Right lobe of liver (tissue), 4 donors: ENCODE data around the gene LRFN5.

Experiments used
- CTCF ChIP-seq, 4 donors: fragments of 200-600 bp in 3 of 4; fragments of 450-650 bp in 1 of 4; IDR thresholded peaks; one replicate each; pipeline versions ENCODE4 v1.5.1 to v1.8.0; 2016 to 2022; ENCODE audit warnings: antibody characterized with exemption in 4 of 4, mild to moderate bottlenecking in 2 of 4
- POLR2A ChIP-seq: fragments of 450-650 bp; IDR thresholded peaks from one replicate; pipeline ENCODE4 v1.6.1; 2017; ENCODE audit warnings: antibody characterized with exemption, mild to moderate bottlenecking
- donor health status: DM: no; HTN: no; CAD: no.
- donor health status: DM: no; HTN: no; CAD: no.
- donor health status: DM: no; HTN: yes; CAD: no.

- TF ChIP-seq CTCF (IDR thresholded peaks at IDR 0.05): no peak
- TF ChIP-seq POLR2A: no peak
Observed at GRCh38 chr14:41799817-41800216, 193.1 kb downstream of the LRFN5 start.
